Neural progenitor cell (in vitro differentiated cells): ENCODE measurements around the gene RSPH9.

ENCODE experiments used
- EZH2phosphoT487 ChIP-seq: fragments of 200-600 bp; sonication (generic); IDR thresholded peaks from 2 replicates; pipeline ENCODE4 v1.6.1; 2017; ENCODE audit warnings: antibody characterized with exemption
- TF ChIP-seq, protein P1 (sequence below): fragments of 200-600 bp; sonication (generic); IDR thresholded peaks from 2 replicates; pipeline ENCODE4 v1.5.1; 2017; ENCODE audit warnings: antibody characterized with exemption, mild to moderate bottlenecking

DNA sequence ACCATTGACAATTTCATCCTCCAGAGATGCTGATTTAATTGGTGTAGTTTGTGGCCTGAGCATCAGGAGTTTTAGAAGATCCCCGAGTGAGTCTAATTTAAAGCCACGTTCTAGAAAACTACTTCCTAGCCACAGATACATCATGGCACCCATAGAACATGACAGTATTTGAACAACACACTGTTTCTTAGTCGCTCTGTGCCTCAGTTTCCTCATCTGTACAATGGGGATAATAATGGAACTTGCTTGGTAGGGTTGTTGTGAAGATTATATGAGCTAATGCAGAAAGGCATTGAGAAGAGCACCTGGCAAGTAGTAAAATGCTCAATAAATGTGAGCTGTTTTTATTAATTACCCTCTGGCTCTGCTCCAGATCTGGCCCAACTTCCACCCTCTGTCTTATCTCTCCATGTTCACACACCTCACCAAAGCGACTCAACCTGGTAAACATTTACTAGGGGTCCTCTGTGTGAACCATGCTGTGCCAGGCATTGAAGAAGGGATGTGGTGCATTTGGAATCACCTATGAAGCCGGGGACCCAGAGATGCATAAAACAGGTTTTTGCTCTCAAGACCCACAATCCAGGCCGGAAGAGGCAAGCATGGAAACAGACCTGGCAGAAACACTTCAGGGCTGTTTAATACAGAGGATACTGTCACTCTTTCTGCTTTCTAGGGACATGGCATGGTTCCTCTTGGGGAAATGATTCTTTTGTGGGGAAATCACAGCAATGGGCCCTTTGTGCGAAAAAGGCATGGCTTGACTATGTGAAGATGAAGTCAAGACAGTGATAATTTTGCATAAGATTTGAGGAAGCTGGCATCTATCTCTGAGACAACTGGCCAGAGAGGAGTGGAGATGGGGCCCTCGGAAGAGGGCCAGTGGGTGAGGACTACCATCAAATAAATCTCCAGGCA is 58.9 kb downstream of the RSPH9 start:
- TF ChIP-seq, protein P1, sequence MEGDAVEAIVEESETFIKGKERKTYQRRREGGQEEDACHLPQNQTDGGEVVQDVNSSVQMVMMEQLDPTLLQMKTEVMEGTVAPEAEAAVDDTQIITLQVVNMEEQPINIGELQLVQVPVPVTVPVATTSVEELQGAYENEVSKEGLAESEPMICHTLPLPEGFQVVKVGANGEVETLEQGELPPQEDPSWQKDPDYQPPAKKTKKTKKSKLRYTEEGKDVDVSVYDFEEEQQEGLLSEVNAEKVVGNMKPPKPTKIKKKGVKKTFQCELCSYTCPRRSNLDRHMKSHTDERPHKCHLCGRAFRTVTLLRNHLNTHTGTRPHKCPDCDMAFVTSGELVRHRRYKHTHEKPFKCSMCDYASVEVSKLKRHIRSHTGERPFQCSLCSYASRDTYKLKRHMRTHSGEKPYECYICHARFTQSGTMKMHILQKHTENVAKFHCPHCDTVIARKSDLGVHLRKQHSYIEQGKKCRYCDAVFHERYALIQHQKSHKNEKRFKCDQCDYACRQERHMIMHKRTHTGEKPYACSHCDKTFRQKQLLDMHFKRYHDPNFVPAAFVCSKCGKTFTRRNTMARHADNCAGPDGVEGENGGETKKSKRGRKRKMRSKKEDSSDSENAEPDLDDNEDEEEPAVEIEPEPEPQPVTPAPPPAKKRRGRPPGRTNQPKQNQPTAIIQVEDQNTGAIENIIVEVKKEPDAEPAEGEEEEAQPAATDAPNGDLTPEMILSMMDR = no peak
- TF ChIP-seq EZH2phosphoT487 = no peak
